Fibroblast of the aortic adventitia (primary cell): ENCODE results near the gene COL4A1. TPM values are rescaled to one million over a fixed set of nuclear protein-coding genes. Genes with fewer than 3 reads are reported as not detected.
A peak's percentile ranks its signal among the peaks of the same experiment; 100 is the strongest.

ENCODE experiments used
- DNase-seq: peaks from one replicate; pipeline ENCODE4 v3.0.0-alpha.2; 2010; ENCODE audit warnings: low read depth
- H3K4me3 ChIP-seq: 2 replicates; pipeline ENCODE4 v1.5.1; 2011; ENCODE audit warnings: low read depth, mild to moderate bottlenecking, control low read depth, low read length, moderate library complexity
- total RNA-seq: library from RNA; depleted of rRNA; stranded (reverse); fragments of >200 nt; gene quantifications from 2 replicates; pipeline ENCODE4 v1.2.3, GENCODE V29; 2012; ENCODE audit warnings: low replicate concordance
- TF ChIP-seq, protein P1 (sequence below): IDR thresholded peaks from 2 replicates; pipeline ENCODE4 v1.5.1; 2011; ENCODE audit warnings: mild to moderate bottlenecking, low read length, control low read depth, inconsistent platforms; ENCODE audit not compliant: insufficient read depth

The COL4A1 gene
- total RNA-seq, 1 donor, result 43.7 TPM

DNA sequence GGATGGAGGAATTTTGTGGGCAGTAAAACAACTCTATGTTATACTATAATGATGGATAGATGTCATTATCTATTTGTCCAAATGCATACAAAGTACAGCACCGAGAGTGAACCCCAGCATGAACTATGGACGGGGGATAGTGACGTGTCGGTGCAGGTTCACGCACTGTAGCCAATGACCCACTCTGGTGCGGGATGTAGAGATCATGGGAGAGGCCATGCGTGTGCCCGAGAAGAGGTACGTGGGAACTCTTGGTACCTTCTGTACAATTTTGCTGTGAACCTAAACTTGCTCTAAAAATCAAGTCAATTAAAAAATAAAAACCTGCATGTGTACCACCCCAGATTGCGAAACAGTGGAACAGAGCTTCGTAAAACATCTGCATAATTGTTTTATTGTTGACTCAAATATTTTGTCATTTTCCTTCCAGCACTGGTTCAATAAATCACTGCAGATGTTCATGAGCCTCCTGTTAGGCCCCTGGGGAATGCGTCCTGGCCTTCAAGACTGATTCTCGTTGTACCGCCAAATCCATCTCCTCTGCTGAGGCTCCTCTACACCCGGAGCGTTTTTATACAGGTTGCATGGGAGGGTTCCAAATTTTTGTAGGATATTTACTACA lies 30.9 kb downstream of the COL4A1 start:
- H3K4me3 ChIP-seq, result no peak overlapping the region
- TF ChIP-seq, protein P1, sequence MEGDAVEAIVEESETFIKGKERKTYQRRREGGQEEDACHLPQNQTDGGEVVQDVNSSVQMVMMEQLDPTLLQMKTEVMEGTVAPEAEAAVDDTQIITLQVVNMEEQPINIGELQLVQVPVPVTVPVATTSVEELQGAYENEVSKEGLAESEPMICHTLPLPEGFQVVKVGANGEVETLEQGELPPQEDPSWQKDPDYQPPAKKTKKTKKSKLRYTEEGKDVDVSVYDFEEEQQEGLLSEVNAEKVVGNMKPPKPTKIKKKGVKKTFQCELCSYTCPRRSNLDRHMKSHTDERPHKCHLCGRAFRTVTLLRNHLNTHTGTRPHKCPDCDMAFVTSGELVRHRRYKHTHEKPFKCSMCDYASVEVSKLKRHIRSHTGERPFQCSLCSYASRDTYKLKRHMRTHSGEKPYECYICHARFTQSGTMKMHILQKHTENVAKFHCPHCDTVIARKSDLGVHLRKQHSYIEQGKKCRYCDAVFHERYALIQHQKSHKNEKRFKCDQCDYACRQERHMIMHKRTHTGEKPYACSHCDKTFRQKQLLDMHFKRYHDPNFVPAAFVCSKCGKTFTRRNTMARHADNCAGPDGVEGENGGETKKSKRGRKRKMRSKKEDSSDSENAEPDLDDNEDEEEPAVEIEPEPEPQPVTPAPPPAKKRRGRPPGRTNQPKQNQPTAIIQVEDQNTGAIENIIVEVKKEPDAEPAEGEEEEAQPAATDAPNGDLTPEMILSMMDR, result no peak
- DNase-seq, result no peak

DNA sequence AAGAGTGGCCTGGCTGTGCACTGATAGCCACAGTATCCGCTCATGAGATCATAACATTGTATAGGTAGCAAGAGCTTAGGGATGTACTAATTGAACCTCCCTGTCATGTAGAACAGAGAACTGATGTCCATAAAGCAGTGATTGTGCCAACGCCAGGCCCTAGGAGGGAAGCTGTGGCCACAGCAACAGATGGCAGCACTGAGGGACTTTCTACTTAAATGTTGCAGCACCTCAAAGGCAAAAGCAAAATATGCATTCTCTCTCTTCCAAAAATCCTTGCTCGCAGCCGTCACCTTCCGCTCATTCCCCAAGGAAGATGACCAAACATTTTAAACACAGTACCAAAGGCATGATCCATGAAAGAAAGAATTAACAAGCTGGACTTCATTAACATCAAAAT lies 32.3 kb downstream of the COL4A1 start:
- H3K4me3 ChIP-seq, result no peak overlapping the region
- DNase-seq, result peak; percentile 27
- TF ChIP-seq, protein P1, result peak; percentile 33

DNA sequence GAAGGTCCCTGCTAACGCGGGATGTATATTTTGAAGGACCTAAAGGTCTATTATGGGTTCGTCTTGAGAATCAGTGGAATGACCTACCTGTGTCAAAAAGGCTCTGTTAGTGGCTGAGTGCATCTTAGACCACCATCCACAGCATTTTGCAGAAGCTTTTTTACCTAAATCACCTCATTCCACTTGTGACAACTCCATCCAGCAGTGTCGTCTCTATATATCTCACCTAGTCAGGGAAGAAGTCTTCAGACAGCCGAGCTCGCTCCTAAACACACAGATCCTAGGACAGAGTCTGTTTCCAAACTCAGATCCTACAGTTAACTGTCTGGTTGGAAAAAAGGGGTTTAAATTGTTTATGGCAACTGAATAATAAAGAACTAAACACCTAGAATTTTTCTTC lies 33.7 kb downstream of the COL4A1 start:
- H3K4me3 ChIP-seq, result no peak overlapping the region
- TF ChIP-seq, protein P1, result no peak
- DNase-seq, result no peak

DNA sequence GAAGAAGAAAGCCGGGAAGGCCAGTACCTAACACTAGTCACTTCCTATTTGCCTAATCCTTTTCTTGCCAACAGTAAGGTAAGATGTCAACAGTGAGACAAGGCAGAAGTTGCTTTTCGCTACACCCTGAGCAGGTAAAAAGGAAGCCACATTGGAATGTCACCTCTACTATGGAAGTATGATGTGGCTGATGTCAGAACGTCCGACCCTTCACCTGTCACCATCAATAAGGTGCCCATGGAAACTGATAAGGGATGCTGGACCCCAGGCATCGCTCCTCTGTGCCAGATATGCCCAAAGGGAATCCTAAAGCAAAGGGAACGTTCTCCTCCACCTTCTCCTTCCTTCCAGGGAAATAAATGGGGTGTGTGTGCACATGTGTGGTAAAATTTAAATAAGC lies 34.3 kb downstream of the COL4A1 start:
- no peak overlapping the region for H3K4me3 ChIP-seq
- TF ChIP-seq, protein P1, result no peak
- DNase-seq, result no peak

DNA sequence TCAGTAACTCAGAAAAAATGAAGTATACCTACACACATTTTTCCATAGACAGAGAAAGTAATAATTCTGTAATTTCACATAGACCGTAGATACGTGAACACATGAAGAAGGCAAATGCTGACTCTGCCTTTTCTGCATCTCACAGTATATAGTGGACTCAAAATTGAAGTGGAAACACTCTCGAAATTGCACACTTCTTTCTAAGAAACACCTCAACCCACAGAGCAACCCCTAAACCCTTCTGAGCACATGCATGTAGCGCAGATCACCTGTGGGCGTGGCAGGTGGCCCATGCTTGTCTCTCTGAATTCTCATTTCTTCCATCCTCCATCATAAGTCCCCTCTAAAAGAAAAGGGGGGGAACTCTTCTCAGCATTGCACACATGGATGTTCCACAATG lies 34.7 kb downstream of the COL4A1 start:
- TF ChIP-seq, protein P1, result no peak
- no peak overlapping the region for H3K4me3 ChIP-seq
- DNase-seq, result no peak

DNA sequence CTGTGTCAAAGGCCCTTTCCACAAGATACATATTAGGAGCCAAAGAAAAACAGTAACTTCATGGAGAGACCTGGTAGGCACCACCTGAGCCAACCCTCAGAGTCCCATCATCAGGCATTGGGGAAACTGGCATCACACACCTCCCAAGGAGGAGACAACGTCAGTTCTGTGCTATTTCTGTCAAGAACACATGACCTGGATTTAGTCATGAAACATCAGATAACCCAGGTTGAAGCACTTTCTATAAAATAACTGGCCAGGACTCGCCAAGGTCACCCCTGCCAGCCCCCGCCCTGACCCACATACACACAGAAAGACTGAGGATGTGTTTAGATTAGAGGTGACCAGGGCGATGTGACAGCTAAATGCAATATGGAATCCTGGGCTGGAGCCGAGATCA lies 35.6 kb downstream of the COL4A1 start:
- H3K4me3 ChIP-seq, result no peak overlapping the region
- no peak for DNase-seq
- TF ChIP-seq, protein P1, result no peak

DNA sequence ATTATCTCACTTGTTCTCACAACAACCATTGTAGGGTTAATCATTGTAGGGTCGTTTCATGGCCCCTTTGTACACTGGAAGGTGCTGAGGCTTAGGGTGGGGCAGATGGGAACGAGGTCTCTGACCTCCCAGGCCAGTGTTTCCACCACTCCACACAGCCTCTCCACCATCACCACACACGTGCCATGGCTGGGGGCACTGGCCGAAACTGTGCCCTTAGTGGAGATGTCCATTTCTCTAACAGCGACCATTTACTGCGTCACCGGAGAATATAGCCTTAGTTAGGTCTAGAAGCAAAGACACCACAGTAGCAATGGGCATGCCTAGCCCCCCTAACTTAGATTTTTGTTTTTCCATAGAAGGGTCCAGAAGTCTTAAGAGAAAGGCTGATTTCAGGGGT lies 36.5 kb downstream of the COL4A1 start:
- no peak for DNase-seq
- H3K4me3 ChIP-seq, result no peak overlapping the region
- TF ChIP-seq, protein P1, result no peak
